ENCODE measurements around the gene SOX18. TPM values are rescaled to one million over a fixed set of nuclear protein-coding genes. Genes with fewer than 3 reads are reported as not detected.
"Not testable (repeated sequence)": the region's sequence is repeated elsewhere in the genome, so short reads cannot be mapped to it uniquely, and the experiment has no call there.

The SOX18 gene
- total RNA-seq (2014; rRNA removed; shearing (Covaris generic)): not detected in 2 replicates

- peak; percentile 44 for DNase-seq (ENCODE audit: low spot score)
Observed at GRCh38 chr20:64049060-64049877, at the start of gene SOX18. Gene SOX18 (minus strand): TSS chr20:64049639. CDS start chr20:64049516, 123 bp downstream.

DNA sequence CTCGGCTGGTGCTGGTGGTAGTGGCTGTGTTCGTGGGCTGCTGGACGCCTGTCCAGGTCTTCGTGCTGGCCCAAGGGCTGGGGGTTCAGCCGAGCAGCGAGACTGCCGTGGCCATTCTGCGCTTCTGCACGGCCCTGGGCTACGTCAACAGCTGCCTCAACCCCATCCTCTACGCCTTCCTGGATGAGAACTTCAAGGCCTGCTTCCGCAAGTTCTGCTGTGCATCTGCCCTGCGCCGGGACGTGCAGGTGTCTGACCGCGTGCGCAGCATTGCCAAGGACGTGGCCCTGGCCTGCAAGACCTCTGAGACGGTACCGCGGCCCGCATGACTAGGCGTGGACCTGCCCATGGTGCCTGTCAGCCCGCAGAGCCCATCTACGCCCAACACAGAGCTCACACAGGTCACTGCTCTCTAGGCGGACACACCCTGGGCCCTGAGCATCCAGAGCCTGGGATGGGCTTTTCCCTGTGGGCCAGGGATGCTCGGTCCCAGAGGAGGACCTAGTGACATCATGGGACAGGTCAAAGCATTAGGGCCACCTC is 49.1 kb upstream of the SOX18 start:
- no peak for DNase-seq (ENCODE audit: low spot score)

GRCh38 chr20:64096535-64096934 is 47.1 kb upstream of the SOX18 start:
- DNase-seq (ENCODE audit: low spot score): no peak

DNA sequence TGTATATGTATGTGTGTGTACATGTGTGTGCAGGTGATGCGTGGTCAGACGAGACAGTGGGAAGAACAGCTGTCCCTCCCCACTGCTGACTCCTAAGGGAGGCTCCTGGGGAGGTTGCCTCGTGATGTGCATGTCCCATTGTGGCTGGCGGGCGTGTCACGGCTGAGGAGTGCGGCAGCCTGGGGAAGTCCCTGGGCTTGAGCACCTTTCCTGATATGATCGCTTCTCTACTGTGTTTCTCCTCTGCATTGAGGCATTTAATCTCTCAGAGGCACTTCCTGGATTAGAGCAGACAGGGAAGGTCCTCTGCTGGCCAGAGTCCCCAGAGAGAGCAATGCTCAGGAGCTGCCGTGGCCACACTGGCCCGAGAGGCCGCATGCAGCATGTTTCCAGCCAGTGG is 46.5 kb upstream of the SOX18 start:
- no peak for DNase-seq (ENCODE audit: low spot score)

DNA sequence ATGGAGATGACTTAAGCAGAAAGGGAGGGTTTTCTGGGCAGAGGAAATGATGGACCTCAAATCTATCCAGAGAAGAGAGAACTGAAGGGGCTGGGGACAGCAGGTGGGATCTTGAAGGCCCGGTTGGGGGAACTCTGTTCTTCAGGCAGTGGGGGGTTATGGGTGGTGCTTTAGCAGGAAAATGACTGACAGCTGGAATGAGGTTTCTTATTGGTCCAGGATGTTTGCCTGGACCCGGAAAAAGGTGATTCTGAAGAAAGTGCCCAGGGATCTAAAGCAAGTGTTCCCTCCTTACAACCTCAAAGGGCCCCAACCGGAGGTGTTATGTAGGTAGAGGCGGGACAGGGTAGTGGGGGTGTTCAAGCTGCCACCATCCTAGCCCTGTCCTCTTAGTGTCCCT is 46.0 kb upstream of the SOX18 start:
- DNase-seq (ENCODE audit: low spot score): no peak

GRCh38 chr20:64093013-64093503 is 43.6 kb upstream of the SOX18 start:
- no peak for DNase-seq (ENCODE audit: low spot score)

- DNase-seq (ENCODE audit: low spot score): no peak
Observed at GRCh38 chr20:64092258-64093012, 43.0 kb upstream of the SOX18 start.

DNA sequence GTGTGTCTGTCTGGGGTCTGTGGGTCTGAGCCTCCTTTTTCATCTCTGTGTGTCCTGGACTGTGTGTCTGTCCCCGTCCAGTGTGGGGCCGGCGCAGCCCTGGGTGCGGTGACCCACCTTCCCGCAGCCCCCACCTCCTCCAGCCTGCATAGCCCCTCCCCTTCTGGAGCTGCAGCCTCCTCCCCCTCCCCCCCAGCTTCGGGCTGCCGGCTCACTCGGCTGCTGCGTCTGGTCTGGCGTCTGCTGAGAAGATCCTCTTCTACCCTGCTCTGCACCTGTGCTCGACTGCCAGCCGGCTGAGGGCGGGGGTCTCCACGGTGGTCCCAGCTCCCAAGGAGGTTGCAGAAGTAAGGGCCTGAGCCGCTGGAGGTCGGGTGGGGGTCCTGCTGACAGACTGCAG is 42.3 kb upstream of the SOX18 start:
- DNase-seq (ENCODE audit: low spot score): no peak

DNA sequence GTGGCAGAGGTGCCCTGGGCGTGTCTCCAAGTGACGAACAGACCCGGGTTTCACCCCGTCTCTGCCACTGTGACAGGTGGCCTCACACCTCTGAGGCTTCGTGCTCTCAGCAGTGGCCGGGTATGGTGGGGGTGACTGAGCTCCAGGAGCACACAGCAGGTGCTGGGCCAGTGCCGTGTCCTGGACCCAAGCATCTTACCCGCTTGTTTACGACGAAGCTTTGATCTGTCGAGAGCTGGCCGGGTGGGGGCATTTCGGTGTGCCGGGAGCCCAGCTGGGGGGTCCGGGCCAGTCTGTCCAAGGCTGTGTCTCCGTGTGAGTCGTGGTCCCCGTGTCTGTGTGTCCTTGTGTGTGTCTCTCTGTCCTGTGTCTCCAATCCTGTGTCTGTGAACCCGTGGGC is 41.9 kb upstream of the SOX18 start:
- DNase-seq (ENCODE audit: low spot score): no peak

- DNase-seq (ENCODE audit: low spot score): no peak
Observed at GRCh38 chr20:64090165-64090564, 40.7 kb upstream of the SOX18 start.

GRCh38 chr20:64088586-64088985 is 39.1 kb upstream of the SOX18 start:
- DNase-seq (ENCODE audit: low spot score): not testable (repeated sequence)

DNA sequence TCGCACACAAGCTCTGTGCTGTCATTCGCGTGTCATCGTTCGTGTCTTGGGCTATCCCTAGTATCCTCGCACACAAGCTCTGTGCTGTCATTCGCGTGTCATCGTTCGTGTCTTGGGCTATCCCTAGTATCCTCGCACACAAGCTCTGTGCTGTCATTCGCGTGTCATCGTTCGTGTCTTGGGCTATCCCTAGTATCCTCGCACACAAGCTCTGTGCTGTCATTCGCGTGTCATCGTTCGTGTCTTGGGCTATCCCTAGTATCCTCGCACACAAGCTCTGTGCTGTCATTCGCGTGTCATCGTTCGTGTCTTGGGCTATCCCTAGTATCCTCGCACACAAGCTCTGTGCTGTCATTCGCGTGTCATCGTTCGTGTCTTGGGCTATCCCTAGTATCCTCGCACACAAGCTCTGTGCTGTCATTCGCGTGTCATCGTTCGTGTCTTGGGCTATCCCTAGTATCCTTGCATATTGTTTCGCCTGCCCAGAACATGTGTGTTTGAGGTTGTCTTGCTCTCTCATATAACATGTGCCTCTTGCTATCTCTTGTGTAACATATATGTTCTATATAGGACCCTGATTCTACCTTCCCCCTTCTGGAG is 37.9 kb upstream of the SOX18 start:
- DNase-seq (ENCODE audit: low spot score): not testable (repeated sequence)

GRCh38 chr20:64086801-64087200 is 37.4 kb upstream of the SOX18 start:
- DNase-seq (ENCODE audit: low spot score): no peak

GRCh38 chr20:64084685-64085152 is 35.3 kb upstream of the SOX18 start:
- peak; percentile 39 for DNase-seq (ENCODE audit: low spot score)

DNA sequence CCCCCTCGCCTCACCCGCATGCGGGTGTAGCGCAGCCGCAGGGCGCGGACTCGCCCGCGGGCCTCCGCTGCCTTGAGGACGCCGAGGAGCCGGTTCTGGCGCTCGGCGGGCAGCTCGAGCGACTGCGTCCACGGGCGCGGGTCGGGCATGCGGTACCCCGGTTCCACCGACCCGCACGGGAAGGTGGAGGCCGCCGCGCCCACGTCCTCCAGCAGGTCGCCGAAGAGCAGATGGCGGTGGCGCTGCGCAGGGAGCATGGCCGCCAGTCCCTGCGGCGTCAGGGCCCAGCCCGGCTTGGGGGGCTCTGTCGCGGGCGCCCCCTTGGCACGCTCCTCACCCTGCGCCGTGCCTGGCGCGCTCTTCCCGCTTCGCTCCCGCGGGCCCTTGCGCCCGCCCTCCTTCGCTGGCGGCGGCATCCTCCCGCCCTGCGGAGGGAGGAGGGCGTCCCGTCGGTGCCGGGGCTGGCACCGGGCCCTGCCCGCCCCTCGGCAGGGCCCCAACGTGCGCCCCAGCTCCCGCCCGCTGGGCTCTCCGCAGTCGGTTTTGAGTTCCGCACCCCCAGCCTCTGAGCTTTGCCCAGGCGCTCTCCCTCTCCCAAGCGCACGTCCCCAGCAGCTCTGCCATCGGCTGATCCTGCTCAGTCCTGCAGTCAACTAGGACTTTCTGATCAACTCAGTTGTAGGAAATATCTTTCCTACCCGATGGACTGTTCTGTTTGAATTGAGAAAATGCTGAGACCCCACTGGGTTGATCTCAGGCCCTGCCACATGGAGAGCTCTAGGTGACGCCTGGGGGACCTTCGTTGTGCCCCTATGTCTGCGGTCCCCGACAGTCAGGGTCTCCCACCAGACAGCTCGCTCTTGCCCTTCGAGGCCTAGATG is 34.6 kb upstream of the SOX18 start, which contains the start of gene LKAAEAR1:
Gene LKAAEAR1 (minus strand): TSS at position 595 of the 881 bp plus-strand sequence. CDS start 179 bp downstream, at position 416.
- DNase-seq (ENCODE audit: low spot score): no peak

DNA sequence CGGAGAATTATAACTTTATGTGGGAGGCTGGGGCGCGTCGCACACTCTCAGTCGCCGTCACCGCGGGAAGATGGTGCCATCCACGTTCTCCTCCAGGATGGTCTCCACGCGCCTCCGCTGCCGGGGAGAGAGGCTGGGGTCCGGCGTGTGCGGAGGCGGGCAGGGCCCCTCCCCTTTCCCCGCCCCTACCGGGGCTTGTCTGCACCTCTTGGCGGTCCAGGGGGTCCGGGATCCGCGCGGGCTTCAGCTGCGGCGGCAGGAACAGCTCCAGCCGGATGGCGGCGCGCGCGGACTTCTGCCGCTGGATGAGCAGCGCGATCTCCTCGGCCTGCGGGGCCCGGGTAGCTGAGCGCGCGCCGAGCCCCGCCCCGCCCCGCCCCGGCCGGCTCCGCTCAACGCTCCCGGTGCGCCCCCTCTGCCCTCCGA is 34.0 kb upstream of the SOX18 start:
- no peak for DNase-seq (ENCODE audit: low spot score)

- DNase-seq (ENCODE audit: low spot score): no peak
Observed at GRCh38 chr20:64082820-64083377, 33.5 kb upstream of the SOX18 start.

GRCh38 chr20:64082126-64082731 is 32.8 kb upstream of the SOX18 start:
- DNase-seq (ENCODE audit: low spot score): no peak

DNA sequence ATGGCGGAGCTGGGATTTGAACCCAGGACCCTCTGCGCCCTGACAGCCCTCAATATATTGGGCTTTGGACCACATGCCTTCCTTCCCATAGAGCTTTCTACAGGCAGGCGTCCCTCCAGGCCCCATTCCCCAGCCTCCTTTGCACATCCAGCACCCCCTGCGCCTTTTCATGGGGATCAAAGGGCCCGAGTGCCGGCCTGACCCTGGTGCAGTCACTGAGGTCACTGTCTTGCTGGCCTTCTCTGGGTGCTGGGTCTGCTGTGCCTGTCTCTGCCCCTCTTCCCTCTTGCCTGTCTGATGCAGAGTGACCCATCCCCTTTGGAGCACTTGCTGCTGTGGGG is 32.2 kb upstream of the SOX18 start:
- no peak for DNase-seq (ENCODE audit: low spot score)

All from HT-29 (cell line).